Activated T-helper 2 cell treated with anti-CD3 and anti-CD28 coated beads, Interferon-gamma antibody, Interleukin-2, Interleukin-4, amounts not matched to agents 10 μg/mL and 5 μg/mL and 100 μg/mL, durations not matched to agents 14 hours and 24 hours and 36 hours (primary cell): ENCODE results near the gene GSTA3. TPM values are rescaled to one million over a fixed set of nuclear protein-coding genes. Genes with fewer than 3 reads are reported as not detected.
"Not testable (repeated sequence)": the region's sequence is repeated elsewhere in the genome, so short reads cannot be mapped to it uniquely, and the experiment has no call there.

ENCODE experiments used
- DNase-seq: peaks from one replicate; pipeline ENCODE4 v3.0.0; 2021; ENCODE audit warnings: low spot score
- H3K27ac Mint-ChIP-seq: one replicate; pipeline ENCODE4 v1.8.0; 2021; ENCODE audit warnings: mixed read lengths
- H3K27me3 Mint-ChIP-seq: one replicate; pipeline ENCODE4 v1.8.0; 2021; ENCODE audit warnings: low read depth, mixed read lengths
- H3K36me3 Mint-ChIP-seq: one replicate; pipeline ENCODE4 v1.8.0; 2021; ENCODE audit warnings: low read depth, mixed read lengths
- H3K4me1 Mint-ChIP-seq: one replicate; pipeline ENCODE4 v1.8.0; 2021; ENCODE audit warnings: low read depth, mixed read lengths
- H3K4me3 Mint-ChIP-seq: one replicate; pipeline ENCODE4 v1.8.0; 2021; ENCODE audit warnings: low read depth, mild to moderate bottlenecking, moderate library complexity, mixed read lengths
- H3K9me3 Mint-ChIP-seq: one replicate; pipeline ENCODE4 v1.8.0; 2021; ENCODE audit warnings: mixed read lengths
- intact Hi-C: fragments of 100-400 bp; cut with micrococcal nuclease; formaldehyde crosslinking; loops from one replicate; pipeline ENCODE4 v1.15.1; 2023
- total RNA-seq: library from RNA; stranded (reverse); gene quantifications from 2 replicates; pipeline ENCODE4 v1.2.3, GENCODE V29; 2022

GSTA3 gene
- total RNA-seq, 1 donor from 2014 or later, result not detected

- Mint-ChIP-seq H3K36me3 (no peaks in the 10 kb centered on the region), H3K27ac (no peak overlapping the region), H3K4me3 (no peak overlapping the region), H3K4me1 (no peaks in the 10 kb centered on the region), H3K27me3 (peaks cover 5% of the 10 kb centered on the region), H3K9me3 (no peaks in the 10 kb centered on the region)
- intact Hi-C loops, result no loop called here
- no peak for DNase-seq
Measured at GRCh38 chr6:52925919-52926792, 16.7 kb upstream of the GSTA3 start.

- no peak overlapping the region for H3K27ac Mint-ChIP-seq
- no peak overlapping the region for H3K4me3 Mint-ChIP-seq
- no peaks in the 10 kb centered on the region for H3K36me3 Mint-ChIP-seq
- no peaks in the 10 kb centered on the region for H3K4me1 Mint-ChIP-seq
- intact Hi-C loops, result no loop called here
- no peak for DNase-seq
- no peaks in the 10 kb centered on the region for H3K9me3 Mint-ChIP-seq
- peaks cover 5% of the 10 kb centered on the region for H3K27me3 Mint-ChIP-seq
Measured at GRCh38 chr6:52925042-52925441, 15.5 kb upstream of the GSTA3 start.

DNA sequence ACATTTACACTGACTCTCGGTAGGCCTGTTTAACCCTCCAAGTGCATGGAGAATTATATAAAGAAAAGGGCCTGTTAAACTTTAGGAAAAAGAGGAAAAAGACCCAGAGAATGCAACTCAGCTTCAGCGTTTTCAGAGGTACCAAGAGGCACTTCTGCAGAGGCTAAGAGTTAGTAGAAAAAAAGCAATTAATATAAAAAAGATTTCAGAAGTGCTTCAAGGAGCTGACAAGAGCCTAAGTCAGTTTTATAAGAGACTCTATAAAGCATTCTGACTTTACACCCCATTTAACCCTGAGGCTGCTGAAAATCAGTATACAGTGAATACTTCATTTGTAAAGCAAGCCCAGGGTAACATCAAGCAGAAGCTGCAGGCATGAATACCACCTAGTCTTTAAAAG, 14.2 kb upstream of the GSTA3 start:
- intact Hi-C loops, H3K4me3 Mint-ChIP-seq, H3K36me3 Mint-ChIP-seq, H3K27me3 Mint-ChIP-seq, DNase-seq, H3K27ac Mint-ChIP-seq, H3K4me1 Mint-ChIP-seq, H3K9me3 Mint-ChIP-seq: not testable (repeated sequence)

GRCh38 chr6:52922161-52922560, 12.7 kb upstream of the GSTA3 start:
- Mint-ChIP-seq H3K4me1 (no peaks in the 10 kb centered on the region), H3K27me3 (peaks cover 3% of the 10 kb centered on the region), H3K4me3 (no peak overlapping the region), H3K27ac (no peak overlapping the region), H3K36me3 (no peaks in the 10 kb centered on the region), H3K9me3 (no peaks in the 10 kb centered on the region)
- DNase-seq, result no peak
- intact Hi-C loops, result no loop called here

DNA sequence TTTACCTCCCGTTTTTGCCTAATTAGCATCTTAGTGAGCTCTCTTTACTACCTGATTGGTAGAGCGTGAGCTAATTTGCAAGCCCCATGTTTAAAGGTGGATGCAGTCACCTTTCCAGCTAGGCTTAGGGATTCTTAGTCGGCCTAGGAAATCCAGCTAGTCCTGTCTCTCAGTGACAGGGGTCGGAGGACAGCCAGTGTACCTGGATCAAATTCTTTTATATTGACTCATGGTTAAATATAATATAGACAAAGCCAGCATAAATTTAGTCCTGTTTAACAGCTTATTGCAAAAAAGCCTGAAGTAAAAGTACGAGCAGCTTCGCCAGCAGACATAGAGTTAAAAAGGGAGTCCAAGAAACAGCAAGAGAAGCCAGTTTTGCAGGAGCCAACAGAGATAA, 12.2 kb upstream of the GSTA3 start:
- DNase-seq, result no peak
- H3K27me3 Mint-ChIP-seq, result no peaks in the 10 kb centered on the region
- intact Hi-C loops, result no loop called here
- no peak overlapping the region for H3K27ac Mint-ChIP-seq
- H3K4me1 Mint-ChIP-seq, result no peaks in the 10 kb centered on the region
- no peaks in the 10 kb centered on the region for H3K36me3 Mint-ChIP-seq
- H3K9me3 Mint-ChIP-seq, result no peaks in the 10 kb centered on the region
- H3K4me3 Mint-ChIP-seq, result no peak overlapping the region

- intact Hi-C loops, H3K4me3 Mint-ChIP-seq, H3K27me3 Mint-ChIP-seq, H3K36me3 Mint-ChIP-seq, H3K4me1 Mint-ChIP-seq, DNase-seq, H3K27ac Mint-ChIP-seq, H3K9me3 Mint-ChIP-seq: not testable (repeated sequence)
Measured at GRCh38 chr6:52919511-52919910, 10.0 kb upstream of the GSTA3 start.

GRCh38 chr6:52918771-52919170, 9.3 kb upstream of the GSTA3 start:
- H3K27ac Mint-ChIP-seq, H3K4me1 Mint-ChIP-seq, H3K9me3 Mint-ChIP-seq, intact Hi-C loops, H3K4me3 Mint-ChIP-seq, H3K27me3 Mint-ChIP-seq, H3K36me3 Mint-ChIP-seq, DNase-seq: not testable (repeated sequence)

DNA sequence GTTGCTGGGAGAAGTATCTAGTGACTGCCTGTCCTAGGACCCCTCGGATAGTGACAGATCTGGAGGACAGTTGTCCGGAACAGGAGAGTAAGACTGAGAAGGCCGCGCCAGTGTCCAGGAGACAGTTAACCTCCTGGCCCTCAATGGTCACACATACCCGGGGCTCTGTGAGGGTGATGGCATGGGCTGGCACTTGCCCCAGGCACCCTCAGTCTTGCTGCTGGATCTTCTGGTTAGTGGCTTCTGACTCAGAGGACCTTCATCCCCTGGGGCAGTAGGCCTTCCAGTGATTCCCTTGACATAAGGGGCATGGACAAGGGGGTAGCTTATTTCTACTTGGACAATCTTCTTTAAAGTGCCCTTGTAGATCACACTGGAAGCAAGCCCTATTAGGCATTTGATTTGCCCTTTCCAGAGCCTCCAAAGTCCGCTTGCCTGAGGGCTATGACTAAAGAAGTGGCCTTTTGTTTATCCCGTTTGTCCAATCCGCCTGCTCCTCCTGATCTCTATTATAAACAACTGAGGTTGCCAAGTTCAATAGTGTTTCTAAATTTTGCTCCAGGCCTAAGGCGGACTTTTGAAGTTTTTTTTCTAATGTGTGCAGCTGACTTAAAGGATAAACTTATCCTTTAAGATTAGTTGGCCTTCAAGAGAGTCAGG, 8.7 kb upstream of the GSTA3 start:
- H3K9me3 Mint-ChIP-seq, DNase-seq, H3K4me1 Mint-ChIP-seq, H3K27me3 Mint-ChIP-seq, H3K27ac Mint-ChIP-seq, H3K36me3 Mint-ChIP-seq, intact Hi-C loops, H3K4me3 Mint-ChIP-seq: not testable (repeated sequence)

DNA sequence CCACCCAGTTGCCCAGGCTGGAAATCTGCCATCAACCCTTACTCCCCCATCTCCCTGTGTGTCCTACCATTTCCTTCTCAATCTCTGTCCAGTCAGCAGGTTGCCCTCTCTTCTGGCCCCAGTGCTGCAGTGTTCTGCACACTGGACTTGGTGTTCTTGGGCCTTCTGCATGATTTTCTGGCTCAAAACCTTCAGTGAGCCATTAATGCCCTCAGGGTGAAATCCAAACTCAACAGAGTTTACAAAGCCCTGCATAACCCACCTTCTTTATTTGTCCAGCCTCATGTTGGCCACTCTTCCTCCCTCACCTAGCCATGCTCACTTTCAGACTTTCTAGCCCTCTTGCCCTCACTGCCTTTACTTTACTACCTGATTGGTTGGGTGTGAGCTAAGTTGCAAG, 5.0 kb upstream of the GSTA3 start:
- intact Hi-C loops, result no loop called here
- H3K9me3 Mint-ChIP-seq, result peaks cover 7% of the 10 kb centered on the region
- no peak for DNase-seq
- H3K36me3 Mint-ChIP-seq, result no peaks in the 10 kb centered on the region
- H3K27me3 Mint-ChIP-seq, result peaks cover 4% of the 10 kb centered on the region
- no peaks in the 10 kb centered on the region for H3K4me1 Mint-ChIP-seq
- H3K4me3 Mint-ChIP-seq, result no peak overlapping the region
- H3K27ac Mint-ChIP-seq, result no peak overlapping the region

- H3K36me3 Mint-ChIP-seq, result no peaks in the 10 kb centered on the region
- no peaks in the 10 kb centered on the region for H3K4me1 Mint-ChIP-seq
- no peak for DNase-seq
- peaks cover 4% of the 10 kb centered on the region for H3K27me3 Mint-ChIP-seq
- H3K27ac Mint-ChIP-seq, result no peak overlapping the region
- no peak overlapping the region for H3K4me3 Mint-ChIP-seq
- peaks cover 11% of the 10 kb centered on the region for H3K9me3 Mint-ChIP-seq
- intact Hi-C loops, result no loop called here
Measured at GRCh38 chr6:52910091-52910490, 593 bp upstream of the GSTA3 start.

- peaks cover 4% of the 10 kb centered on the region for H3K27me3 Mint-ChIP-seq
- no peaks in the 10 kb centered on the region for H3K4me1 Mint-ChIP-seq
- DNase-seq, result no peak
- no peaks in the 10 kb centered on the region for H3K36me3 Mint-ChIP-seq
- intact Hi-C loops, result no loop called here
- H3K9me3 Mint-ChIP-seq, result peaks cover 4% of the 10 kb centered on the region
- H3K4me3 Mint-ChIP-seq, result no peak overlapping the region
- no peak overlapping the region for H3K27ac Mint-ChIP-seq
Measured at GRCh38 chr6:52909131-52909530, 367 bp downstream of the GSTA3 start.

- H3K36me3 Mint-ChIP-seq, result no peaks in the 10 kb centered on the region
- H3K4me3 Mint-ChIP-seq, result no peak overlapping the region
- H3K27ac Mint-ChIP-seq, result no peak overlapping the region
- H3K4me1 Mint-ChIP-seq, result no peaks in the 10 kb centered on the region
- peaks cover 4% of the 10 kb centered on the region for H3K27me3 Mint-ChIP-seq
- no peak for DNase-seq
- intact Hi-C loops, result no loop called here
- H3K9me3 Mint-ChIP-seq, result peaks cover 4% of the 10 kb centered on the region
Measured at GRCh38 chr6:52908526-52908925, 972 bp downstream of the GSTA3 start.

- Mint-ChIP-seq H3K27ac (no peak overlapping the region), H3K4me3 (no peak overlapping the region), H3K4me1 (no peaks in the 10 kb centered on the region), H3K27me3 (peaks cover 2% of the 10 kb centered on the region), H3K9me3 (peaks cover 4% of the 10 kb centered on the region), H3K36me3 (no peaks in the 10 kb centered on the region)
- no peak for DNase-seq
- intact Hi-C loops, result no loop called here
Measured at GRCh38 chr6:52904562-52905279, 4.8 kb downstream of the GSTA3 start.
